ENCODE measurements around the gene CCDC43. TPM values are rescaled to one million over a fixed set of nuclear protein-coding genes. Genes with fewer than 3 reads are reported as not detected.

The CCDC43 gene
- total and polyA plus RNA-seq, 2 donors (not counting 1 experiment from before 2014, with no cell fraction given): 27.9 to 35.2 TPM

- Histone ChIP-seq H3K4me1 (ENCODE audit: control insufficient read depth, extremely low read depth, insufficient read depth, low read length) (no peaks in the 10 kb centered on the region), H3K9ac (ENCODE audit: insufficient read depth, low read length) (no peak overlapping the region), H3K27ac (ENCODE audit: insufficient read depth, low read length) (no peak overlapping the region), H2AFZ (ENCODE audit: low read length) (no peak overlapping the region), H3K4me3 (replicated peaks in 1 of 4; ENCODE audit: control extremely low read depth in 1 of 4, insufficient read depth in 1 of 4, low read depth in 3 of 4, low read length in 4 of 4) (no peak overlapping the region), H3K79me2 (ENCODE audit: control insufficient read depth, insufficient read depth, low read length) (no peaks in the 10 kb centered on the region), H3K9me3 (ENCODE audit: control insufficient read depth, insufficient read depth, low read depth, low read length) (no peaks in the 10 kb centered on the region), H4K20me1 (ENCODE audit: control insufficient read depth, extremely low read depth, insufficient read depth, low read length) (no peaks in the 10 kb centered on the region), H3K4me2 (ENCODE audit: extremely low read depth, insufficient read depth, low read length) (no peak overlapping the region), H3K36me3 (ENCODE audit: control insufficient read depth, insufficient read depth, low read length) (no peaks in the 10 kb centered on the region), H3K27me3 (ENCODE audit: control insufficient read depth, insufficient read depth, low read length) (peaks cover 14% of the 10 kb centered on the region)
- no peak for TF ChIP-seq EZH2 (IDR thresholded peaks at IDR 0.05; ENCODE audit: low read length, missing control alignments)
- TF ChIP-seq, protein P1, sequence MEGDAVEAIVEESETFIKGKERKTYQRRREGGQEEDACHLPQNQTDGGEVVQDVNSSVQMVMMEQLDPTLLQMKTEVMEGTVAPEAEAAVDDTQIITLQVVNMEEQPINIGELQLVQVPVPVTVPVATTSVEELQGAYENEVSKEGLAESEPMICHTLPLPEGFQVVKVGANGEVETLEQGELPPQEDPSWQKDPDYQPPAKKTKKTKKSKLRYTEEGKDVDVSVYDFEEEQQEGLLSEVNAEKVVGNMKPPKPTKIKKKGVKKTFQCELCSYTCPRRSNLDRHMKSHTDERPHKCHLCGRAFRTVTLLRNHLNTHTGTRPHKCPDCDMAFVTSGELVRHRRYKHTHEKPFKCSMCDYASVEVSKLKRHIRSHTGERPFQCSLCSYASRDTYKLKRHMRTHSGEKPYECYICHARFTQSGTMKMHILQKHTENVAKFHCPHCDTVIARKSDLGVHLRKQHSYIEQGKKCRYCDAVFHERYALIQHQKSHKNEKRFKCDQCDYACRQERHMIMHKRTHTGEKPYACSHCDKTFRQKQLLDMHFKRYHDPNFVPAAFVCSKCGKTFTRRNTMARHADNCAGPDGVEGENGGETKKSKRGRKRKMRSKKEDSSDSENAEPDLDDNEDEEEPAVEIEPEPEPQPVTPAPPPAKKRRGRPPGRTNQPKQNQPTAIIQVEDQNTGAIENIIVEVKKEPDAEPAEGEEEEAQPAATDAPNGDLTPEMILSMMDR (conservative IDR thresholded peaks at IDR 0.05 in 1 of 2, IDR thresholded peaks at IDR 0.05 in 1 of 2; ENCODE audit: low read depth in 1 of 2, low read length in 2 of 2): no peak
- DNase-seq (ENCODE audit: low read depth in 2 of 2): no peak
Observed at GRCh38 chr17:44652727-44653126, 36.8 kb downstream of the CCDC43 start.

- Histone ChIP-seq H3K27ac (ENCODE audit: insufficient read depth, low read length) (no peak overlapping the region), H3K4me1 (ENCODE audit: control insufficient read depth, extremely low read depth, insufficient read depth, low read length) (no peaks in the 10 kb centered on the region), H3K36me3 (ENCODE audit: control insufficient read depth, insufficient read depth, low read length) (no peaks in the 10 kb centered on the region), H3K4me3 (replicated peaks in 1 of 4; ENCODE audit: control extremely low read depth in 1 of 4, insufficient read depth in 1 of 4, low read depth in 3 of 4, low read length in 4 of 4) (no peak overlapping the region), H4K20me1 (ENCODE audit: control insufficient read depth, extremely low read depth, insufficient read depth, low read length) (no peaks in the 10 kb centered on the region), H3K4me2 (ENCODE audit: extremely low read depth, insufficient read depth, low read length) (no peak overlapping the region), H3K9ac (ENCODE audit: insufficient read depth, low read length) (no peak overlapping the region), H2AFZ (ENCODE audit: low read length) (no peak overlapping the region), H3K79me2 (ENCODE audit: control insufficient read depth, insufficient read depth, low read length) (no peaks in the 10 kb centered on the region), H3K9me3 (ENCODE audit: control insufficient read depth, insufficient read depth, low read depth, low read length) (no peaks in the 10 kb centered on the region), H3K27me3 (ENCODE audit: control insufficient read depth, insufficient read depth, low read length) (peaks cover 9% of the 10 kb centered on the region)
- no peak for DNase-seq (ENCODE audit: low read depth in 2 of 2)
- TF ChIP-seq, protein P1 (conservative IDR thresholded peaks at IDR 0.05 in 1 of 2, IDR thresholded peaks at IDR 0.05 in 1 of 2; ENCODE audit: low read depth in 1 of 2, low read length in 2 of 2): no peak
- TF ChIP-seq EZH2 (IDR thresholded peaks at IDR 0.05; ENCODE audit: low read length, missing control alignments): no peak
Observed at GRCh38 chr17:44651228-44651627, 38.3 kb downstream of the CCDC43 start.

- Histone ChIP-seq H3K9me3 (ENCODE audit: control insufficient read depth, insufficient read depth, low read depth, low read length) (no peaks in the 10 kb centered on the region), H3K9ac (ENCODE audit: insufficient read depth, low read length) (no peak overlapping the region), H3K4me2 (ENCODE audit: extremely low read depth, insufficient read depth, low read length) (no peak overlapping the region), H2AFZ (ENCODE audit: low read length) (no peak overlapping the region), H3K27ac (ENCODE audit: insufficient read depth, low read length) (no peak overlapping the region), H3K4me1 (ENCODE audit: control insufficient read depth, extremely low read depth, insufficient read depth, low read length) (no peaks in the 10 kb centered on the region), H3K36me3 (ENCODE audit: control insufficient read depth, insufficient read depth, low read length) (no peaks in the 10 kb centered on the region), H4K20me1 (ENCODE audit: control insufficient read depth, extremely low read depth, insufficient read depth, low read length) (no peaks in the 10 kb centered on the region), H3K4me3 (replicated peaks in 1 of 4; ENCODE audit: control extremely low read depth in 1 of 4, insufficient read depth in 1 of 4, low read depth in 3 of 4, low read length in 4 of 4) (no peak overlapping the region), H3K79me2 (ENCODE audit: control insufficient read depth, insufficient read depth, low read length) (no peaks in the 10 kb centered on the region), H3K27me3 (ENCODE audit: control insufficient read depth, insufficient read depth, low read length) (peaks cover 4% of the 10 kb centered on the region)
- no peak for DNase-seq (ENCODE audit: low read depth in 2 of 2)
- TF ChIP-seq EZH2 (IDR thresholded peaks at IDR 0.05; ENCODE audit: low read length, missing control alignments): no peak
- TF ChIP-seq, protein P1 (conservative IDR thresholded peaks at IDR 0.05 in 1 of 2, IDR thresholded peaks at IDR 0.05 in 1 of 2; ENCODE audit: low read depth in 1 of 2, low read length in 2 of 2): no peak
Observed at GRCh38 chr17:44648963-44649362, 40.6 kb downstream of the CCDC43 start.
